ENCODE measurements around the gene BNC1. TPM values are rescaled to one million over a fixed set of nuclear protein-coding genes. Genes with fewer than 3 reads are reported as not detected.

BNC1 gene, protein sequence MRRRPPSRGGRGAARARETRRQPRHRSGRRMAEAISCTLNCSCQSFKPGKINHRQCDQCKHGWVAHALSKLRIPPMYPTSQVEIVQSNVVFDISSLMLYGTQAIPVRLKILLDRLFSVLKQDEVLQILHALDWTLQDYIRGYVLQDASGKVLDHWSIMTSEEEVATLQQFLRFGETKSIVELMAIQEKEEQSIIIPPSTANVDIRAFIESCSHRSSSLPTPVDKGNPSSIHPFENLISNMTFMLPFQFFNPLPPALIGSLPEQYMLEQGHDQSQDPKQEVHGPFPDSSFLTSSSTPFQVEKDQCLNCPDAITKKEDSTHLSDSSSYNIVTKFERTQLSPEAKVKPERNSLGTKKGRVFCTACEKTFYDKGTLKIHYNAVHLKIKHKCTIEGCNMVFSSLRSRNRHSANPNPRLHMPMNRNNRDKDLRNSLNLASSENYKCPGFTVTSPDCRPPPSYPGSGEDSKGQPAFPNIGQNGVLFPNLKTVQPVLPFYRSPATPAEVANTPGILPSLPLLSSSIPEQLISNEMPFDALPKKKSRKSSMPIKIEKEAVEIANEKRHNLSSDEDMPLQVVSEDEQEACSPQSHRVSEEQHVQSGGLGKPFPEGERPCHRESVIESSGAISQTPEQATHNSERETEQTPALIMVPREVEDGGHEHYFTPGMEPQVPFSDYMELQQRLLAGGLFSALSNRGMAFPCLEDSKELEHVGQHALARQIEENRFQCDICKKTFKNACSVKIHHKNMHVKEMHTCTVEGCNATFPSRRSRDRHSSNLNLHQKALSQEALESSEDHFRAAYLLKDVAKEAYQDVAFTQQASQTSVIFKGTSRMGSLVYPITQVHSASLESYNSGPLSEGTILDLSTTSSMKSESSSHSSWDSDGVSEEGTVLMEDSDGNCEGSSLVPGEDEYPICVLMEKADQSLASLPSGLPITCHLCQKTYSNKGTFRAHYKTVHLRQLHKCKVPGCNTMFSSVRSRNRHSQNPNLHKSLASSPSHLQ
- 7.1 and 8.5 TPM in 2 replicates for total RNA-seq

DNA sequence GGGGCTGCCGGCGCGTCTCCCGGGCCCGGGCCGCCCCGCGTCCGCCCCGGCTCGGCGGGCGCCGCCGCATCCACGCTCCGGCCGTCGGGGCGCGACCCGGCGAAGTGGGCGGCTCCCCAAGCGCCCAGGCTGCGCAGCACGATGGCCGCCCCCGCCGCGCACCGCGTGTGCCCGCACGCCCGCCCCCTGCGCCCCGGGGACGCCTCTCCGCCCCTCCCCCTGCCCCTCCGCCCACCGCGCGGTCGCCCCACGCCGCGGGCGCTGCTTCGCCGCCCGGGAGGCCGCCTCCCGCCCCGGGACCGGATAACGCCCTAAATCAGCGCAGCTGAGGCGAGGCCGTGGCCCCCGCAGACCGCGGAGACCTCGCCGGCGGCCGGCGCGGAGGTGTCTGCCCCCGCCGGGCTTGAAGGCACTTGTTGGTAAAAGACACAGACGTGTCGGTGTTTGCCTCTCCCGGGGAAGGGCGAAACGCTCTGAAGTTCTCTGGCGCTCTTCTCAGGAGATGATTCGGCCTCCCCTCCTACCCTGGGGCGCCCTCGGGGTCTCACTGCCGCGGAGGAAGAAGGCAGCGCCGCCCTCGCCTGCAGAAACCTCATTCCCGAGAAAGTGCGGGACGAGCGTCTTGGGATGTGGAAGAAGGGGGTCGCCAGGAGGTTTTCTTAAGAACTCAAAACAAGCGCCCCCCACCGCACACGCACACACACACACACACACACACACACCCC, at the start of gene BNC1:
TSS of gene BNC1 (minus strand) at position 106 of the 725 bp plus-strand sequence. CDS start at position 70, 36 bp downstream.

DNA sequence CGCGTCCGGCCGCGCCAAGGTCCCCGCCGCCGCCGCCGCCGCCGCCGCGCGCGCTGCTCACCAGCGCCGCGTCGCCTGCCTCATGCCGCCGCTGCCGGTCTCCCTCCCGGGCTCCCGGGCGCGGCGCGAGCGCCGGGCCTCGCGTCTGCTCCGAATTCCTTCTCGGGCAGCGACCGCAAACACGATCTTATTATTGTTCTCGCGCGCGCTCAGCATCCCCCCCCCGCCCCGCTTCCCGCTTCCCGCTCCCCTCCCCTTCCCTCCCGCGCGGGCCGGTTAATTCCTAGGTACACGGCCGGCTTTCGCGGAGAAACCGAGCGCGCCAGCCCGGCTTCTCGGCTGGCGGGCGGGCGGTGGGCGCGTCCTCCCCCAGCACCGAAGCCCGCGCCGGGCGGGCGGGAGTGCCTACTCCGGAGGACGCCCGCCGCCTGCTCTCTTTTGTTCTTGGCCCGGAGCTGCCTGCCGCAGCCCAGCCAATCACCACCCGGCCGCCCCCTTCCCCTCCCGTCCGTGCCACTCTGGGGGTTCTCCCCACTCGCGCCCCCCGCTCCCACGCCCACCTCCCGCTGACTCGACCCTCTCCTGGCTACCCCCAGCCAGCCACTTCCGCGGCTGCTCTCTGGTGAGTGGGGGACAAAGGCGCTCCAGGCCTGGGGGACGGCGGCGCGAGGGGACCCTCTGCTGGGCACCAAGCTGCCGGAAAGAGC, 76.7 kb downstream of the BNC1 start, which contains the start of gene HDGFL3:
TSS of gene HDGFL3 (minus strand) at position 164 of the 707 bp plus-strand sequence. CDS start 409 bp downstream, outside the sequence.

Other genes starting within 250 kb of the BNC1 start
- 73.6 and 78.0 TPM in 2 replicates for gene BTBD1, start 217.4 kb downstream of the BNC1 start, total RNA-seq
- 3.0 and 4.2 TPM in 2 replicates for gene TM6SF1, start 177.0 kb downstream of the BNC1 start, total RNA-seq
- 23.6 and 50.6 TPM in 2 replicates for gene HDGFL3, start 76.8 kb downstream of the BNC1 start, total RNA-seq
- not detected in 2 replicates for gene SH3GL3, start 162.7 kb upstream of the BNC1 start, total RNA-seq